ENCODE results near the gene CNPY1.
A peak's percentile ranks its signal among the peaks of the same experiment; 100 is the strongest.
"Not testable (repeated sequence)": the region's sequence is repeated elsewhere in the genome, so short reads cannot be mapped to it uniquely, and the experiment has no call there.

CNPY1 gene

DNA sequence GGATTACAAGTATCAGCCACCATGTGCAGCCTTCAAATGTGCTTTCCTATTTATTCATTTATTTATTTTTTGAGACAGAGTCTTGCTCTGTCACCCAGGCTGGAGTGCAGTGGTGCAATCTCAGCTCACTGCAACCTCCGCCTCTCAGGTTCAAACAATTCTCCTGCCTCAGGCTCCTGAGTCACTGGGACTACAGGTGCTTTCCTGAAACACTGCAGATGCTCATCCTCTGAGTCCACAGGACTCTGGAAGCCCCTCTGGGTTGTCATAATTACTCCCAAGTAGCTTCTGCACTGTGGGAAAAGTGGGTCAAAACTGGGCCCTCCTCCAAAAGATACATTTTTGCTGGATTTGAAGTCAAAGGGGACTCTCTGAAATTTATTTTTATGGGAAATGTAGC lies at the start of gene CNPY1:
TSS of gene CNPY1 (minus strand) at position 111 of the 400 bp plus-strand sequence. CDS start 630 bp downstream, outside the sequence.
- not testable (repeated sequence) for H3K4me1 ChIP-seq (ENCODE audit: control insufficient read depth, insufficient read depth, low read length); H3K36me3 ChIP-seq (ENCODE audit: control insufficient read depth, insufficient read depth, low read length); H3K4me3 ChIP-seq (ENCODE audit: low read length); H3K27me3 ChIP-seq (ENCODE audit: control insufficient read depth, insufficient read depth, low read length); H3K9ac ChIP-seq (ENCODE audit: low read length); H3K9me3 ChIP-seq (ENCODE audit: control insufficient read depth, low read length)

DNA sequence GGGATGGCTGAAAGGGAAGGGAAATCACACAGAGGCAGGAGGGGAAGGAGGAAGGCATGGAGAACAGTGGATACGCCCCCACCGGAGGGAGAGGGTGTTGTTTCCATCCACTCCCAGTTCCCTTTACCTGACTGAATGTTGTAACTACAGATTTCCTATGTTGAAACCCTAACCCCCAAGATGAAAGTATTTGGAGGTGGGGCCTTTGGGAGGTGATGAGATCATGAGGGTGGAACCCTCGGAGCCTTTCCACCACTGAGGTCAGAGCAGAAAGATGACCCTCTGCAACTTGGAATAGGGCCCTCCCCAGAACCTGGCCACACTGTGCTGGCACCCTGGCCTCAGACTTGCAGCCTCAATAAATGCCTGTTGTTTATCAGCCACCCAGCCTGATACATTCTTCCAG lies 48.6 kb upstream of the CNPY1 start:
- H3K4me1 ChIP-seq (ENCODE audit: control insufficient read depth, insufficient read depth, low read length), result peaks cover 33% of the 10 kb centered on the region
- H3K9me3 ChIP-seq (ENCODE audit: control insufficient read depth, low read length), result no peaks in the 10 kb centered on the region
- no peak overlapping the region for H3K4me3 ChIP-seq (ENCODE audit: low read length)

DNA sequence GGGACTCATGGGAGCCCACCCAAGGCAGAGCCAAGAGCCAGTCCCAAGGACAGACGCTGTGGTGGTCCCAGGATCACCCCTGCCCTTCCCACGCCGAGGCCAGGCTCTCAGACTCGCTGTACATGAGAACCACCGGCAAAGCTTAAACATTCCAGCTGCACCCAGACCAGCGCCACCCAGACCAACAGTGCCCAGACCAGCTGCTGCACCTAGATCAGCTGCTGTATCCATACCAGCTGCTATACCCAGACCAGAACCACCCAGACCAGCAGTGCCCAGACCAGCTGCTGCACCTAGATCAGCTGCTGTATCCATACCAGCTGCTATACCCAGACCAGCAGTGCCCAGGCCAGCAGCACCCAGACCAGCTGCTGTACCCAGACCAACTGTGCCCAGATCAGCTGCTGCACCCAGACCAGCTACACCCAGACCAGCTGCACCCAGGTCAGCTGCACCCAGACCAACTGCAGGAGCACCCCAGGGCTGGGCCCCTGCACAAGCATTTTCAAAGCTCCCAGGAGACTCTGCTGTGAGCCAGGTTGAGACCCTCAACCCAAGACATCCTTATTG lies 47.9 kb upstream of the CNPY1 start:
- Histone ChIP-seq H3K9ac (ENCODE audit: low read length) (no peak overlapping the region), H3K36me3 (ENCODE audit: control insufficient read depth, insufficient read depth, low read length) (no peaks in the 10 kb centered on the region), H3K4me3 (ENCODE audit: low read length) (no peak overlapping the region), H3K4me1 (ENCODE audit: control insufficient read depth, insufficient read depth, low read length) (peaks cover 33% of the 10 kb centered on the region), H3K9me3 (ENCODE audit: control insufficient read depth, low read length) (no peaks in the 10 kb centered on the region), H3K27me3 (ENCODE audit: control insufficient read depth, insufficient read depth, low read length) (no peaks in the 10 kb centered on the region)

More for the DNA sequence above, 48.6 kb upstream of the CNPY1 start:
- no peaks in the 10 kb centered on the region for H3K27me3 ChIP-seq (ENCODE audit: control insufficient read depth, insufficient read depth, low read length)
- H3K9ac ChIP-seq (ENCODE audit: low read length), result no peak overlapping the region
- no peaks in the 10 kb centered on the region for H3K36me3 ChIP-seq (ENCODE audit: control insufficient read depth, insufficient read depth, low read length)

DNA sequence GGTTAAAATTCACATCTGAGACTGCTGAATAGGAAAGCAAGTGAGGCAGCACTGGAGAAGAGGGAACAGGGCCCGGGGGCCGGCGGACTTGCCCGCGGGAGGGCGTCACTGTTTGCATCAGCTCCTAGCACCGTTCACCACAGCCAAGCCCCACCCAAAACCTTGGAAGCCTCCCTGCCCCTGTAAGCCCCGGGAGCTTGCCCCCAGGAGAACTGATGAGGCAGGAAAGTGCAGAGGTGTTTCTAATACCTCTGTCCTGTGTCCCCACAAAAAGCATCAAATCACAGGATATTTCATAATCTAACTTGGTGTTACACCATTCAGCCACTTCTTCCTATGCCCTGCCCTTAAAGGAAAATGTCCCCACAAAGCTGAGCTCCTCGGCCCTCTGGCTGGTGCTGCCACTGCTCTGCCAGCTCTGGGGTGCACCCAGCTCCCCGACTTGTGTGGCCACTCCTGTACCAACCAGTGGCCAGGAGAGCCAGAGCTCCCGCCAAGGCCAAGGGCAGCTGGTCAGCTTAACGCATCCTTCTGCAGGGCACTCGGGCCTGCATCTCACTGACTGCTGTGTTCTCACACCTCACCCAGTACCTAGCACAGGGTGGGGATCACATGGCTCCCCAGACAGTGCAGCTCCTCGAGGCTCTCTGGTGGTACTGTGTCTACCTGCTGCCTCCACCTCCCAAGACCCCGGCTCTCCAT lies 47.3 kb upstream of the CNPY1 start:
- H3K9ac ChIP-seq (ENCODE audit: low read length), result no peak overlapping the region
- H3K4me3 ChIP-seq (ENCODE audit: low read length), result no peak overlapping the region
- no peaks in the 10 kb centered on the region for H3K36me3 ChIP-seq (ENCODE audit: control insufficient read depth, insufficient read depth, low read length)
- H3K4me1 ChIP-seq (ENCODE audit: control insufficient read depth, insufficient read depth, low read length), result peaks cover 33% of the 10 kb centered on the region
- H3K27me3 ChIP-seq (ENCODE audit: control insufficient read depth, insufficient read depth, low read length), result no peaks in the 10 kb centered on the region
- H3K9me3 ChIP-seq (ENCODE audit: control insufficient read depth, low read length), result no peaks in the 10 kb centered on the region

DNA sequence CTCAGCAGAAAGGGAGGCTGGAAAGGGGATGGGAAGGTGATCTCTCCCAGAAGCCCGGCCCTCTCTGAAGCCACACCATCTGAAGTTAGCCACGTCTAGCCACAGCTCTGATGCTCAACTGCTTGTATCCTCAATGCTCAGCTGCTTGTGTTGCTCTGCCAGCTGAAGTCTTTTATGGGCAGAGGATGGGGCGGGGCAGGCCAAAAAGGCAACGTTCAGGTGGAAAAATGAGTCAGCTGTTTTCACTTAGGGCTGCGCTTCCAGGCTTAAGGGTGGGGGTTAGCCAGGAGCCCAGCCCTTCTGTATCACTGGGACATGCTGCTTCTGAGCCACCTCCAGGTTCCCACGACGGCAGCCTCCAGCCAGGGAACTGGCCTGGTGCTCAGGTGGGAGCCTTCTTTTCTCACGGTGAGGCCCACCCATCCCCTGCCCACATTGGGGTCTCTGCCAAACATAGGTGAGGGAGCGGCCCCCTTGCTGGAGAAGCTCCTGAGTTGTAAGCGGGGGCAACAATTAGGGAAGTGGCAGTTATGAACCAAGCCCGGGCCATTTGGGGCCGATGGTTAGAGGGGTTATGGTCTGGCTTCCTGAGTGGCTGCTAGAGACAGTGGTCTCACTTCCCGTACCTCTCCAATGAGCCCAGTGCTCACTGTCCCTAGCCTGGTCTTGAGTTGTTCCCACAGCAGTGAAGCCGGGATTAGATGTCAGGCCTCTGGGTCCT lies 44.9 kb upstream of the CNPY1 start:
- H3K4me1 ChIP-seq (ENCODE audit: control insufficient read depth, insufficient read depth, low read length), result peaks cover 29% of the 10 kb centered on the region
- no peaks in the 10 kb centered on the region for H3K9me3 ChIP-seq (ENCODE audit: control insufficient read depth, low read length)

DNA sequence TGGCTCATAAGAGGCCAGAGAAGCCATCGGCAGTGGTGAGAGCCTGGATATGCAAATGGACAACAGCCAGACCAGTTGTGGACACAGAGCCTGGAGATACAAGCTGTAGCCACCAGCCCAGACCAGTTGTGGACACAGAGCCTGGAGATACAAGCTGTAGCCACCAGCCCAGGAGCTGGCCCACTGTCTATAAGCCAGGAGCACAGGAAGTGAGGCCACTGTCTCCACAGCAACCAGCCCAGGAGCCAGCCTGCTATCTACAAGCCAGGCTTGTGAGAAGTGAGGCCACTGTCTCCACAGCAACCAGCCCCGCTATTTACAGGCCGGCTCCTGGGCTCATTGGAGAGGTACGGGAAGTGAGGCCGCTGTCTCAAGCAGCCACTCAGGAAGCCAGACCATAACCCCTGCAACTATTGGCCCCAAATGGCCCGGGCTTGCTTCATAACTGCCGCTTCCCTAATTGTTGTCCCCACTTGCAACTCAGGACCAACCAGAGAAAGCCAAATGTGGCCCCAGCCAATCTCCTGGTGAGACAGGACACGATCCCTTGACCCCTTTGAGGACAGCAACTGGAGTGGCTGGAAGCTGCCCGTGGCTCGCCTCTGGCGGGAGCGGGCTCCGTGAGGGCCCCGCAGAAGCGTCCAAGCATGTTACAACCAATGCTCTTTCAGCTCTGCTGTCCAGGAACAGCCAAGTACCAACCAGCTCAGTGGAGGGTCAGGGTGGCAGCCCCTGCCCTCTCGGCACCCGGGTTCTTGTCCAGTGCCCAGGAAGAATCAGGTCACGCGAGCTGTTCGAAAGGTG lies 44.1 kb upstream of the CNPY1 start:
- peaks cover 29% of the 10 kb centered on the region for H3K4me1 ChIP-seq (ENCODE audit: control insufficient read depth, insufficient read depth, low read length)
- H3K36me3 ChIP-seq (ENCODE audit: control insufficient read depth, insufficient read depth, low read length), result no peaks in the 10 kb centered on the region
- no peak overlapping the region for H3K9ac ChIP-seq (ENCODE audit: low read length)
- H3K4me3 ChIP-seq (ENCODE audit: low read length), result no peak overlapping the region
- H3K9me3 ChIP-seq (ENCODE audit: control insufficient read depth, low read length), result no peaks in the 10 kb centered on the region
- no peaks in the 10 kb centered on the region for H3K27me3 ChIP-seq (ENCODE audit: control insufficient read depth, insufficient read depth, low read length)

More for the DNA sequence above, 44.9 kb upstream of the CNPY1 start:
- Histone ChIP-seq H3K27me3 (ENCODE audit: control insufficient read depth, insufficient read depth, low read length) (no peaks in the 10 kb centered on the region), H3K4me3 (ENCODE audit: low read length) (no peak overlapping the region), H3K36me3 (ENCODE audit: control insufficient read depth, insufficient read depth, low read length) (no peaks in the 10 kb centered on the region), H3K9ac (ENCODE audit: low read length) (peak overlapping the region; percentile 23)

DNA sequence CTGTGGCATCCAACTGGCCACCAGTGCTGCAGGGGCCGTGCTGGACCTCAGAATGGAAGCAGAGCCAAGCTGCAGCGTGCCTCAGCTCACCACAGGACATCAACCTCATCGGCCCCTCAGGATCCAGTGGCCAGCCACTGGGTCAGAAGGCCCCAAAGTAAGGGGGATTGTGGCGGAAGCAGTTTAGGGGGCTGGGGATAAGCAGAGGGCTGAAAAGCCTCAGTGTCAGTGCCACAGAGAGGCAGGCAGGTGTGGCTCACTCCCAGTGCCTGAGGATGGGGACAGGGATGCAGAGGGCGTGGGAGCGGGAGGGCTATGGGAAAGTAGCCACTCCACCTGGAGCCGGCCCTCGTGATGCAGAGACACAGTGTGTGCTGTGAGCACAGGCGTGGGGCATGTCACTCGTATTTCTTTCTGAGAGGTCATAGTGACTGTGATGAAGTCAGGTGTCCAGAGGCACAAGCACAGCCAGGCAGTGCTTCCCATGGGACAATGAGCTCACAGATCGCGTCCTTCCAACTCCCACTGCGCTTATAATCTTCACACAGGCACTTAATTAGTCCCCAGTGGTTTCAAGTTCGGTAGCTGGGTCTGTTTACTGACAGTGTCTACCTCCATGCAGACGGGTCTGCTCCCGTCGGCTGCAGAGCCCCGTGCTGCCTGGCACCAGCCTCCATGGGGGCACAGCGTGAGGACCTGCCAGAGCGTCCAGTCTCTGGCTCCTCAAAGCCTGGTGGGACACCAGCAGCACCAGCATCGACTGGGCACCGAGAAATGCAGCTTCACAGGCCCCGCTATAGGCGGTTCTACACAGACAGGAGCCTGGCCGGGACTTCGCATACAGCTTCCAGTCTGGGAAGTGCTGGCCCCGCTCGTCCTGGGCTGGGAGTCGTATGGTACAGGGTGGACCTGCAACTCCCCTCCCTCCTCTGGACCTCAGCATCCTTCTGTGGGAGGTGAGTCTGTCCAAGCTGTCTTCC lies 42.9 kb upstream of the CNPY1 start:
- H3K36me3 ChIP-seq (ENCODE audit: control insufficient read depth, insufficient read depth, low read length), result no peaks in the 10 kb centered on the region
- H3K9me3 ChIP-seq (ENCODE audit: control insufficient read depth, low read length), result no peaks in the 10 kb centered on the region
- H3K27me3 ChIP-seq (ENCODE audit: control insufficient read depth, insufficient read depth, low read length), result no peaks in the 10 kb centered on the region
- H3K4me3 ChIP-seq (ENCODE audit: low read length), result no peak overlapping the region
- no peak overlapping the region for H3K9ac ChIP-seq (ENCODE audit: low read length)
- H3K4me1 ChIP-seq (ENCODE audit: control insufficient read depth, insufficient read depth, low read length), result peaks cover 29% of the 10 kb centered on the region

DNA sequence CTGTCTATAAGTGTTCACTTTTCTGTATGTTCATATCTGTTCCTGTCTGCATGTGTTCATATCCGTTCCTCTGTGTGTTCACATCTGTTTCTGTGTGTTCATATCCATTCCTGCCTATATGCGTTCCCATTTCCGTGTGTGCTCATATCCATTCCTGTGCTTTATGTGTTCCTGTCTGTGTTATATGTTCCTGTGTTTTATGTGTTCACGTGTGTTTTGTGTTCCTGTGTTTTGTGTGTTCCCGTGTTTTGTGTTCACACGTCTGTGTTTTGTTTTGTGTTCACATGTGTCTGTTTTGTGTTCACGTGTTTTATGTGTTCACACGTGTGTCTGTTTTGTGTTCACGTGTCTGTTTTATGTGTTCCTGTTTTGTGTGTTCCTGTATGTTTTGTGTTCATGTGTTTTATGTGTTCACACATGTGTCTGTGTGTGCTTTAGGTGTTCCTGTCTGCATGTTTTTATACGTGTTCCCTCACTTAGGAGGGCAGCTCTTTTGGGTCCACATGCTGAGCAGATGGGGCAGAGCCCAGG lies 42.2 kb upstream of the CNPY1 start:
- Histone ChIP-seq H3K9me3 (ENCODE audit: control insufficient read depth, low read length) (no peaks in the 10 kb centered on the region), H3K4me3 (ENCODE audit: low read length) (no peak overlapping the region), H3K4me1 (ENCODE audit: control insufficient read depth, insufficient read depth, low read length) (peaks cover 26% of the 10 kb centered on the region), H3K27me3 (ENCODE audit: control insufficient read depth, insufficient read depth, low read length) (peaks cover 4% of the 10 kb centered on the region), H3K9ac (ENCODE audit: low read length) (no peak overlapping the region), H3K36me3 (ENCODE audit: control insufficient read depth, insufficient read depth, low read length) (no peaks in the 10 kb centered on the region)

DNA sequence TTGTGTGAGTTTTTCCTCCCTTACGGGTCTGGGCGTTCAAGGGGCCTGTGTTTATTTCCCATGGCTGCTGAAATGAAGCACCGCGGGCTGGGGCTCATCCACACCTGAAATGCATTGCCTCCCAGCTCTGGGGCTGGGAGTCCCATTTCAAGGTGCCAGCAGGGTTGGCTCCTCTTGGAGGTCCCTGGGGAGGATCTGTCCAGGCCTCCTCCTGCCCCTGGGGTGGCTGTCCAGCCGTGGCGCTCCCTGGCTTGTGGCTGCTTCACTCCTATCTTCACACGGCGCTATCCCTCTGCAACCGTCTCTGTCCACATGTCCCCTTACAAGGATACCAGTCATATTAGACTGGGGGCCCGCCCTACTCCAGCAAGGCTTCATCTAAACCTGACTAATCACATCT lies 41.1 kb upstream of the CNPY1 start:
- peaks cover 6% of the 10 kb centered on the region for H3K27me3 ChIP-seq (ENCODE audit: control insufficient read depth, insufficient read depth, low read length)
- H3K9me3 ChIP-seq (ENCODE audit: control insufficient read depth, low read length), result no peaks in the 10 kb centered on the region
- no peak overlapping the region for H3K9ac ChIP-seq (ENCODE audit: low read length)
- H3K4me3 ChIP-seq (ENCODE audit: low read length), result no peak overlapping the region
- peaks cover 26% of the 10 kb centered on the region for H3K4me1 ChIP-seq (ENCODE audit: control insufficient read depth, insufficient read depth, low read length)
- H3K36me3 ChIP-seq (ENCODE audit: control insufficient read depth, insufficient read depth, low read length), result no peaks in the 10 kb centered on the region

DNA sequence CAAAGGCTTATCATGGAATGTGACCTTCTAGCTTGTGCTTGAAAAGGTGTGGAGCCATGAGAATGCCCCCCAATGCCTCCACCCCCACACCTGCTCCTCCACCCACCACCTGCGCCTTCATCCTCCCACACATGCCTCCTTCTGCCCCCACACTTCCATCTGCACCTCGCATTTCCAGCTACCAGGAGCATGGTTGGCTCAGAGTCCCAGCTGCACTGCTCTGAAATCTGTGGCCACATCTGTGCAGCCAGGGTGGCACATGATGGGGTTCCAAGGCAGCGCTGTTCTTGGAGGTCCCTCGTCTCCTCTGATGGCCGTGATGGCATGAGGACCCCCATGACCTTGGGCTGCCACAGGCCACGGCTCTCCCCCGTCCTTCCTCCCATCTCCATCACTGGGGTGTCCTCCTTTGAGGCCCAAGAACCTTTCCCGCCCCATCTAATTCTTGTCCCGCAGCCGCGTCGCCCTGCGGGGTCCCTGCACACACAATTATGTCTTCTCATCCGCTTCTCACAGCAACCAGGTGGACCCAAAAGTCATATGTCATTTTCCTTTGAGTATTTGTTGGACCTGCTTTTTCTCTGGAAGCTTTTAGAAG lies 40.6 kb upstream of the CNPY1 start:
- H3K36me3 ChIP-seq (ENCODE audit: control insufficient read depth, insufficient read depth, low read length), result no peaks in the 10 kb centered on the region
- no peaks in the 10 kb centered on the region for H3K9me3 ChIP-seq (ENCODE audit: control insufficient read depth, low read length)
- no peak overlapping the region for H3K9ac ChIP-seq (ENCODE audit: low read length)
- no peak overlapping the region for H3K4me3 ChIP-seq (ENCODE audit: low read length)
- peaks cover 6% of the 10 kb centered on the region for H3K27me3 ChIP-seq (ENCODE audit: control insufficient read depth, insufficient read depth, low read length)
- peaks cover 26% of the 10 kb centered on the region for H3K4me1 ChIP-seq (ENCODE audit: control insufficient read depth, insufficient read depth, low read length)

Measured in mucosa of stomach (tissue), 1 donor.